OCI-LY7 (cell line): ENCODE measurements around the gene LMX1A.

Source experiments
- EZH2phosphoT487 ChIP-seq: fragments of 200-600 bp; sonication (generic); IDR thresholded peaks from 2 replicates; pipeline ENCODE4 v1.6.1; 2018; ENCODE audit warnings: low read depth, borderline replicate concordance, mild to moderate bottlenecking, mixed run types, antibody characterized with exemption, low read length, moderate library complexity, mixed read lengths
- TF ChIP-seq, protein P1 (sequence below): fragments of 200-600 bp; sonication (generic); conservative IDR thresholded peaks from 2 replicates; pipeline ENCODE4 v1.5.1; 2014; ENCODE audit warnings: mild to moderate bottlenecking, antibody characterized with exemption, low read length, moderate library complexity, mixed read lengths

DNA sequence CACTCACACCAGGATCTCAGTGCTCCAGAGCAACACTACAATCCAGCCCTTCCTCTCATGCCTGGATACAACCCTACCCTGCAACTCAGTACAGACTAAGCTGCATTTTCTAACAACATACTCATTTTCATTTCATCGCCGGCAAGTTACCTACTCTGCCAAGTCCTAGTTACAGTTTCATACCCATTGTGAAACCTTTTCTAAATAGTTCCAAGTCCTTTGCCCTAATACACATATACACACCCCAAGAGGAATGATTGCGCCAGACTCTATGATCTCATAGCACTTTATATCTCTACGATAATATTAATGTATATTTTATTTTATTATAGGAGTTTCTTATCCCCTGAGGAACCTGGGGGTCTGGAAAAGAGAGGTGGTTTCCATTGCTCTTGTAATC lies 122.4 kb downstream of the LMX1A start:
- TF ChIP-seq, protein P1, sequence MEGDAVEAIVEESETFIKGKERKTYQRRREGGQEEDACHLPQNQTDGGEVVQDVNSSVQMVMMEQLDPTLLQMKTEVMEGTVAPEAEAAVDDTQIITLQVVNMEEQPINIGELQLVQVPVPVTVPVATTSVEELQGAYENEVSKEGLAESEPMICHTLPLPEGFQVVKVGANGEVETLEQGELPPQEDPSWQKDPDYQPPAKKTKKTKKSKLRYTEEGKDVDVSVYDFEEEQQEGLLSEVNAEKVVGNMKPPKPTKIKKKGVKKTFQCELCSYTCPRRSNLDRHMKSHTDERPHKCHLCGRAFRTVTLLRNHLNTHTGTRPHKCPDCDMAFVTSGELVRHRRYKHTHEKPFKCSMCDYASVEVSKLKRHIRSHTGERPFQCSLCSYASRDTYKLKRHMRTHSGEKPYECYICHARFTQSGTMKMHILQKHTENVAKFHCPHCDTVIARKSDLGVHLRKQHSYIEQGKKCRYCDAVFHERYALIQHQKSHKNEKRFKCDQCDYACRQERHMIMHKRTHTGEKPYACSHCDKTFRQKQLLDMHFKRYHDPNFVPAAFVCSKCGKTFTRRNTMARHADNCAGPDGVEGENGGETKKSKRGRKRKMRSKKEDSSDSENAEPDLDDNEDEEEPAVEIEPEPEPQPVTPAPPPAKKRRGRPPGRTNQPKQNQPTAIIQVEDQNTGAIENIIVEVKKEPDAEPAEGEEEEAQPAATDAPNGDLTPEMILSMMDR: no peak
- TF ChIP-seq EZH2phosphoT487: no peak
